HPDE6-E6E7 (cell line): Measurements from ENCODE around the gene CCDC102A.

Source experiments
- DNase-seq: peaks from one replicate; pipeline ENCODE4 v3.0.0; 2011; ENCODE audit warnings: missing footprints; ENCODE audit errors: extremely low spot score

The CCDC102A gene

DNA sequence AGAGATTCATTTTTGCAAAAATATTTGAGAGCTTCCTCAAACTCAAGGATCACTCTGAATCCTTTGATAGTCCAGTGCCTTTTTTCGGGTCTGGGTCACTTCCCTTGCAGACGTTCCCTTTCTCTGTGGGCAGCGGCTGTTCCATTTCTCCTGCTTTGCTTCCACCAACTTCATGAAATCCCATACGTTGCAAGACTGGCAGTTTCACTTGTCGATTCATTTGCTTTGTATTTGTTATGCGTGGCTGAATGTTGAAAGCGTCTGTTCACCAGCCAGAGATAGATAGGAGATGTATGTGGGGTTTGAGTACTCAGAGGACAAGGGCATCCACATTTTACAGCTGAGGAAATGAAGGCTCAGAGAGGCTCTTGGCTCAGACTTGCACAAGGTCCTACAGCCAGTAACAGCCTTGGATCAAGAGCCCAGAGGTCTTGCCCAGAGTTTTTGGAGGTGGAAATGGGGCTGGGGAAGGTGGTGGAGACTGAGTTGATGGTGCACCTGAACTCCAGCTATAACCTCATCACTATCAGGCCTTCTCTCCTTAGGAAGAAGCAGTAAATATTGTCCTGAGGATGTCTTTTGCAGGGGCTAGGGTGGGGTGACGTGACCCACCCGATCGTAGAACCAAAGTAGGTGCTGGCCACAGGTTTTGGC, 1.3 kb upstream of the CCDC102A start:
- no peak for DNase-seq

DNA sequence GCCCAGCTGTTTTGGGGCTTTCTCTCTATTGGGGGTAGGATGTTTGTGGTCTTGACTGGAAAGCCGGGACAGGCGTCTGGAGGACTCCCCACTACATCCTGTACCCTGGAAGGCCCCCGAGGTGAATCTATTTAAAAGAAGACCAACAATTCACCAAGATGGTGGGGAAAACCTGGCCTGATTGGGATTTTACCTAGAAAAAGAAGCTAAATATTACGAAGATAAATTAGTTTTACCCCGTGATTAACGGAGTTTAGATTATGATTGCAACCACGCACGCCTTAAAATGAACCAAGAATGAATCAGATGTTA, 779 bp upstream of the CCDC102A start:
- DNase-seq, result no peak

DNA sequence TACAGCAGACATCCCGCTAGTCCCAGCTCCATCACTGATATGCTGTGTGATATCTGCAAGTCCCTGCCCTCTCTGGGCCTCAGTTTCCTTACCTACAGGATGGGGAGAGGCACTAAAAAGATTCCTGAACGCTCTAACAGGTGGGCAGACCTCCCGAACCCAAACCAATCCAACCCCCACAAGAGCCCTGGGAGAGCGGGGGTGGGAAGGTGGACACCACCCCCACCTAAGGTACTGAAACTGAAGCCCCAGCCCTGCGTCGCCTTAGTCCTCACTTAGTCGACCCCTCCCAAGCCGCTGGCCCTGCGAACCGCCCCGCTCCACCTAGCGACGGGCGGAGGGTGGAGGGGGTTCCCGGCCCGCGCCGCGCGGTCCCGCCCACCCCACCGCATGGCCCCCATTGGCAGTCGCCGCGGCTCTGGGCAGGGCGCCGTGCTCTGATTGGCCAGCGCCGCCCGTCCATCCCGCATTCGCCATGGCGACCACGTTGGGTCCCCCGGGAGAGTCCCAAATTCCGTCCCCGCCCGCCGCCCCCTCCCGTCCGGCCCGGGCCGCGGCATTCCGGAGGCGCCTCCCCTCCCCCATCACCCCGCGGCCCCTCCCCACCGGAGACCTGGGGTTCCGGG, 578 bp downstream of the CCDC102A start:
- DNase-seq, result peak; percentile 99

GRCh38 chr16:57534881-57535658, 1.3 kb downstream of the CCDC102A start:
- no peak for DNase-seq

GRCh38 chr16:57534337-57534880, 2.0 kb downstream of the CCDC102A start:
- no peak for DNase-seq

- DNase-seq, result no peak
These were observed 2.7 kb downstream of the CCDC102A start for GRCh38 chr16:57533431-57534336.

DNA sequence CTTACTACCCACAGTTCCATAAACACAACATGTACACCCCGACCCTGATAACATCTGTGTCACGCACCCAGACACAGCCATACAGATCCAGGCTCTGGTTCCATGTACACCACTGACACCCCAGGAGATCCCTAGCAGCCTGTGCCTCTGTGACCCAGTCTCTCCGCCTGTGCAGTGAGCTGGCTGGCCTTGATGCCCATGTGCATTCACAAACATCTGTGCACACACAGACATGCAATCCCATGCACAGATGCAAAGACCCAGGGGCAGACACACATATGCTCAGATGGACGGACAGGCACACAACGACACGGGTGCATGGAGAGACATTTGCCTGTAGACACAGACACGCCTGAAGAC, 4.1 kb downstream of the CCDC102A start:
- DNase-seq, result no peak

GRCh38 chr16:57531635-57532265, 4.6 kb downstream of the CCDC102A start:
- no peak for DNase-seq

GRCh38 chr16:57531253-57531575, 5.2 kb downstream of the CCDC102A start:
- DNase-seq, result no peak

DNA sequence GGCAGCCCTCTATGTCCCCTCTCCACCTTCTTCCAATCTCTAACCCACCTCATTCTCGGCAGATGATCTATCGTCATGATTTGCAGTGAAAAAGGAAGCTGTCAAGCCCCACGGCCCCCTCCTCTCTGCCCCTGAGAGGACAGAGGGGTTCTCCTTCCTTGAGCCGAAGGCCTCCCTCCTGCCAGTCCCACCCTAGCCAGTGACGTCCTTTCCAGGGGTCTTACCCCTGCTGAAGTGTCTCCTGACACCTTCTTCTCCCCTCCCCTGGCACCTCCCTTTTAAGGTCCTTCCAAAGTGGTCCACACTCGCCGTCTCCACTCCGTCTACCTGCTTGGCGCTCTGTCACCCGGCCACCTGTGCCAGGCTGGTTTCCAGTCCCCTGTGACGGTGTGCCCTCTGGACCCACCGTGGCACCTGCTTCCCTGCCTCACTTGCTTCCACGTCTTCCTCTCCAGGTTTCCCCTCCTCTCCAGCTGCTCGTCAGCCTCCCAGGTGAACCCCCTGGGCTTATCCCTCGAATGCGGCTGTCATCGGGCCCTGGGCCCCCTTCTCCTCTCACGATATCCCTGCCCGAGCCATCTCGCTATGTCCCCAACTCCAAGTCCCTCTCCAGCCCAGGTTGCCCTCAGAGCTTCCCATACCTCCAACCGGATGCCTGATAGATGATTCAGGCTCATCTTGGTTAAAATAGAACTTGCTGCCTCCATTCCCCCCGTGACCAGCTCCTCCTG, 5.7 kb downstream of the CCDC102A start:
- DNase-seq, result no peak

DNA sequence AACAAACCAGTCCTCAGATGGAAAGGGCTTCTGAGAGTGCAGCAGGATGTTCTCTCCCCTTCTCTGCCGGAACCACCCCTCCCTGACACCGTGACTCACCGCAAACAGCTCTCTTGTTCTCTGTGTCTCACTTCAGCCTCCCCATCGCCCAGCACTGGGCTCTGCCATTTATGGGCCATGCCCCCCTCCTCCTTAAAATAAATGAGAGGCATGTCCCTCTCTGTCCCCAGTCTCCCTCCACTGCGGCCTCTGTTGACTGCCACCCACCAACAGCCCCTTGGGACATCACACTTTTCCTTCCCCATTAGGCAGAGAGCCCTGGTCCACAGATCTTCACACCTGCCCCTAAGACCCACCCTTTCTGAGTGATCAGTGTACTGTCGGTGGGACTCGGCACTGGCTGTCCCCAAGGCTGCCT, 6.3 kb downstream of the CCDC102A start:
- peak; percentile 68 for DNase-seq

DNA sequence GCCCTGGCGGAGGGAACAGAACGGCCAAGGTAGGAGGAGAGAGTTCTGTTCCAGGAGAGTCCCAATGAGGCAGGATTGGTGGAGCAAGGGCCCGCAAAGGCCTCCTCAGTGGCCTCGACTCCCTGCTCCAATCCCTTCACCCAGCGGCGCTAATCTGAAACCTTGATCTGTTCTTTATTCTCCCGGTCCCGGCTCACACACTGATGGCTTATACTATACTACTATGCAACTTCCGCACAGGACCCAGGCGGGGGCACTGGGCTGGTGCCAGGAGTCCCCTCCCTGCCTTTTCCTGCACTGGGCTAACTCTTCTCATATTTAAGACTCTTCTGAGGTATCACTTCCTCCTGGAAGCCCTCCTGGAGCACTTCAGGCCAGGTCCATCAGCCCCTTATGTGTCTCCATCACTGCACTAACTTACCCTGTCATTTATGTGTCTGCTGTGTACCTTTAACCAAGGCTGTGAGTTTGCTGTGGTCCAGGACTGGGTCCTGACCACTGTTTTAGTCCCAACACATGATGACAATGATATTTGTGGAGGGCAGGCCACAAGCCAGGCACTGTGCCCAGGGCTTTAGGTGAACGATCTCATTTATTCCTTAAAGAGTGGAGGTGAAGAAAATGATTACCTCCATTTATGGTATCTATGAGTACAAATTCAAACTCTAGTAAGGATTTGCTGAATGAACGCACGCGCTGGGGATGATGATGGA, 6.8 kb downstream of the CCDC102A start:
- DNase-seq, result no peak

DNA sequence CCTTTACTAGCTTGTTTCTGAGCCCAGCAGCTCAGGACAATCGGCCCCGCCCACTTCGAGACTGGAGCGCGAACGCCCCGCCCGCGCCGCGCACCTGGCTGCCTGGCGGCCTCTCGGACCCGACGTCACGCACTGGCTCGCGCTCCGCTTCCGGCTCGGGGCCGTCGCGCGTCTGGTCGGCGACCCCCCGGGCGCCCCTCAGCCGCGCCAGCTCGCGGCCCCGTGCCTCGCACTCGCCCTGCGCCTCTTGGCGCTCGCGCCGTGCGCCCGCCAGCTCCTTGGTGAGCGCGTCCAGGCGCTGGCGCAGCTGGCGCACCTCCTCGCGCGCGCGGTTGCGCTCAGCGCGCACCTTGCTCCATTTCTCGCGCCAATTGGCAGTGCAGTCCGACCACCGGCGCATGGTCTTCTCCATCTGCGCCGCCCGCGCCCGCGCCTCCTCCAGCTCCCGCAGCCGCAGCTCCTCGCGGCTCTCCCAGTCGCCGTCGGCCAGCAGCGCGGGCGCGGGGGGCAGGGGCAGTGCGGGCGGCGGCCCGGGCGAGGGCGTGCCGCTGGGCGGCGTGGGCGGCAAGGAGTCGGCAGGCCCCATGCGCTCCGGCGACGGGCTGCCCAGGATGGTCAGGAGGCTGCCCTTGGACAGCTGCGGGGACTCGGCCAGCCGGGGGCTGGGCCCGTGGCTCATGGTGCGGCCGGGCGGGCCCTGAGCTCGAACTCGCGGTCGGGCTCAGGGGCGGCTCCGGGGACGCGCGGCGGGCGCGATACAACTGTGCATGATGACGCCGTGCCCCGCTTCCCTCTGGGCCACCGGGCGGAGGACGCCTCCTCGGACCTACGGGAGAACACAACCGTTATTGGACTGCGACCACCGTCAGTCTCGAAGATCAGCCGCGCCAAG, 7.6 kb downstream of the CCDC102A start:
- no peak for DNase-seq

- no peak for DNase-seq
These were observed 8.6 kb downstream of the CCDC102A start for GRCh38 chr16:57527610-57528360.

GRCh38 chr16:57527027-57527426, 9.3 kb downstream of the CCDC102A start:
- no peak for DNase-seq

DNA sequence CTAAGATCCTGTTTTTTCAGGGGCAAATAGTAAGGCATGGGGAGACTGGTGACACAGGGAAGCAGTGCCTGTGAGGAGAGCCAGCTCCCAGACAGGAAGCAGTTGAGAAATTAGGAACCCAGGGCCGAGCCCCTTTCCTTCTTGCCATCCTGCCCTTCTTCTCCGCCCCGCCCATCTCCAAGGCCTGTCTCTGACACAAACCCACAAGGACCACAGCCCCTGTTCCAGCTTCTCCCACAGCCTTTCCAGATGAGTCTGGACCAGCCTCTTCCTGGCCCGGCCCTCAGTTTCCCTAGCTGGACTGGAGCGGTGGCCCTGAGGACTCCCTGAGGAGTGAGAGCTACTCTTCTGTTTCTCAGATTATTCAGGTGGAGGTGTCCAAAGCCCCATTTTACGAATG, 9.9 kb downstream of the CCDC102A start:
- no peak for DNase-seq

GRCh38 chr16:57525761-57526160, 10.6 kb downstream of the CCDC102A start:
- DNase-seq, result no peak

DNA sequence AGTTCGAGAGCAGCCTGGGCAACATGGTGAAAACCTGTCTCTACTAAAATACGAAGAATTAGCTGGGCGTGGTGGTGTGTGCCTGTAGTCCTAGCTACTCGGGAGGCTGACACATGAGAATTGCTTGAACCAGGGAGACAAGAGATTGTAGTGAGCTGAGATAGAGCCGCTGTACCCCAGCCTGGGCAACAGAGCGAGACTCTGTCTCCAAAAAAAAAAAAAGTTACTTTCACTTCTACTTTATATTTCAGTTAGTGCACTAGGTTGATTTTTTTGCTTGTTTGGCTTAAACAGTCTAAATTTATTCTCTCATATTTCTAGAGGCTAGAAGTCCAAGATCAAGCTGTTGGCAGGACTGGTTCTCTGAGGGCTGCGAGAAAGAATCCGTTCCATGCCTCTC, 13.4 kb downstream of the CCDC102A start:
- no peak for DNase-seq
